Naive thymus-derived CD4-positive, alpha-beta T cell (primary cell): ENCODE measurements around the gene SORCS1. TPM values are rescaled to one million over a fixed set of nuclear protein-coding genes. Genes with fewer than 3 reads are reported as not detected.
A peak's percentile ranks its signal among the peaks of the same experiment; 100 is the strongest.

Source experiments
- ATAC-seq: fragments of 150-1000 bp; cut with Tn5 transposase; 2 replicates; pipeline ENCODE4 v1.10.0; 2021; ENCODE audit warnings: mild to moderate bottlenecking, moderate library complexity
- CTCF ChIA-PET: fragments of 350-600 bp; sonication (Branson Sonifier 250); formaldehyde crosslinking; loops from one replicate; lab custom pipeline; 2021; ENCODE audit warnings: antibody characterized with exemption; lab: Charles Lee
- POLR2A ChIA-PET: fragments of 350-600 bp; sonication (Branson Sonifier 250); formaldehyde crosslinking; loops from one replicate; lab custom pipeline; 2021; ENCODE audit warnings: antibody characterized with exemption, inconsistent platforms; lab: Charles Lee
- DNase-seq, 9 donors: peaks; one replicate each; pipeline versions ENCODE4 v3.0.0 to v3.0.0-alpha.2; 2020 to 2022; ENCODE audit warnings: mixed read lengths in 1 of 9
- H3K27ac ChIP-seq: one replicate; pipeline ENCODE4 v1.7.0; 2013; ENCODE audit warnings: mild to moderate bottlenecking, low read depth, low read length, moderate library complexity
- H3K27me3 ChIP-seq, 2 donors: one replicate each; pipeline ENCODE4 v1.7.0; 2013; ENCODE audit warnings: low read length in 2 of 2, mild to moderate bottlenecking in 2 of 2, moderate library complexity in 2 of 2; ENCODE audit not compliant: control insufficient read depth in 2 of 2, insufficient read depth in 2 of 2
- H3K36me3 ChIP-seq, 3 experiments: 1 replicate in 2 of 3; 2 replicates in 1 of 3; pipeline ENCODE4 v1.7.0; 2013; ENCODE audit warnings: low read length in 3 of 3, mild to moderate bottlenecking in 3 of 3, moderate library complexity in 1 of 3; ENCODE audit not compliant: insufficient read depth in 3 of 3, control insufficient read depth in 2 of 3
- H3K4me1 ChIP-seq, 2 donors: one replicate each; pipeline ENCODE4 v1.7.0; 2013; ENCODE audit warnings: low read length in 2 of 2, mild to moderate bottlenecking in 2 of 2, moderate library complexity in 1 of 2; ENCODE audit not compliant: control insufficient read depth in 2 of 2, insufficient read depth in 2 of 2
- H3K4me3 ChIP-seq: 2 replicates; pipeline ENCODE4 v1.7.0; 2013; ENCODE audit warnings: mild to moderate bottlenecking, low read length
- H3K9me3 ChIP-seq, 3 experiments: 1 replicate in 2 of 3; 2 replicates in 1 of 3; pipeline ENCODE4 v1.7.0; 2013; ENCODE audit warnings: low read length in 3 of 3; ENCODE audit not compliant: control insufficient read depth in 2 of 3
- H3K27ac Mint-ChIP-seq, 9 donors: one replicate each; pipeline ENCODE4 v1.8.0; 2020 to 2022; ENCODE audit warnings: mixed read lengths in 9 of 9, mild to moderate bottlenecking in 8 of 9, moderate library complexity in 5 of 9, inconsistent platforms in 2 of 9
- H3K27me3 Mint-ChIP-seq, 5 donors: one replicate each; pipeline ENCODE4 v1.8.0; 2021 to 2022; ENCODE audit warnings: mixed read lengths in 5 of 5, mild to moderate bottlenecking in 1 of 5
- H3K36me3 Mint-ChIP-seq, 5 donors: one replicate each; pipeline ENCODE4 v1.8.0; 2020 to 2022; ENCODE audit warnings: mixed read lengths in 5 of 5, mild to moderate bottlenecking in 3 of 5, inconsistent platforms in 1 of 5
- H3K4me1 Mint-ChIP-seq, 7 donors: one replicate each; pipeline ENCODE4 v1.8.0; 2020 to 2022; ENCODE audit warnings: mixed read lengths in 7 of 7, mild to moderate bottlenecking in 3 of 7, inconsistent platforms in 1 of 7
- H3K4me3 Mint-ChIP-seq, 10 donors: one replicate each; pipeline ENCODE4 v1.8.0; 2020 to 2022; ENCODE audit warnings: mild to moderate bottlenecking in 10 of 10, mixed read lengths in 10 of 10, moderate library complexity in 6 of 10, inconsistent platforms in 2 of 10
- H3K9me3 Mint-ChIP-seq, 11 donors: one replicate each; pipeline ENCODE4 v1.8.0; 2020 to 2022; ENCODE audit warnings: mixed read lengths in 11 of 11, mild to moderate bottlenecking in 4 of 11, inconsistent platforms in 1 of 11, moderate library complexity in 1 of 11
- intact Hi-C, 2 donors: fragments of 100-400 bp; cut with micrococcal nuclease; formaldehyde crosslinking; loops; one replicate each; pipeline ENCODE4 v1.15.1; 2023
- polyA plus RNA-seq, 2 donors: library from polyadenylated mRNA; unstranded; fragments of 300-500 nt; fragmentation: Illumina TruSeq; gene quantifications; one replicate each; pipeline ENCODE4 v1.2.3, GENCODE V29; 2021
- total RNA-seq, 6 experiments: library from RNA in 5 of 6; stranded (reverse) in 5 of 6; gene quantifications; 1 replicate in 5 of 6; 2 replicates in 1 of 6; pipeline ENCODE4 v1.2.3 and lab custom pipeline; 2021 to 2026

Gene SORCS1
- total and polyA plus RNA-seq, 7 experiments from 2014 or later, result not detected

GRCh38 chr10:106714734-106715555 is 449.6 kb downstream of the SORCS1 start:
- intact Hi-C loops, result no loop called here
- Histone ChIP-seq H3K4me3 (no peak overlapping the region), H3K27me3 (no peaks in the 10 kb centered on the region), H3K9me3 (no peaks in the 10 kb centered on the region), H3K27ac (no peak overlapping the region), H3K4me1 (no peaks in the 10 kb centered on the region), H3K36me3 (no peaks in the 10 kb centered on the region)
- Mint-ChIP-seq H3K4me1 (peaks cover 0 to 5% (median 0%) of the 10 kb centered on the region in 7 donors), H3K27ac (no peak overlapping the region), H3K27me3 (peaks cover 0 to 7% (median 2%) of the 10 kb centered on the region in 5 donors), H3K36me3 (peaks cover 0 to 2% (median 0%) of the 10 kb centered on the region in 5 donors), H3K4me3 (no peak overlapping the region), H3K9me3 (peaks cover 0 to 15% (median 6%) of the 10 kb centered on the region in 11 donors)
- no peak for ATAC-seq
- ChIA-PET POLR2A (no interaction called here), CTCF (no interaction called here)
- no peak for DNase-seq

DNA sequence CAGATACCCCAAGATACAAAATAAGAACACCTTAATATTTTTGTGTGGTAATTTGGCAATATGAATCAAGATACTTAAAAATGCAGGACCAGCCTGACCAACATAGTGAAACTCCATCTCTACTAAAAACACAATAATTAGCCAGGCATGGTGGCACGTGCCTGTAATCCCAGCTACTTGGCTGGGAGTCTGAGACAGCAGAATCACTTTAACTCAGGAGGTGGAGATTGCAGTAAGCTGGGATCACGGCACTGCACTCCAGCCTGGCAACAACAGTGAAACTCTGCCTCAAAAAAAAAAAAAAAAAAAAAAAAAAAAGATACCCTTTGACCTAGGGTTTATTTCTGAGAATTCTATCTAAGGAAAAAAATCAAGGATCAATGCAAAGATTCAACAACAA is 450.7 kb downstream of the SORCS1 start:
- H3K9me3 ChIP-seq, result no peaks in the 10 kb centered on the region
- Mint-ChIP-seq H3K9me3 (peaks cover 0 to 13% (median 4%) of the 10 kb centered on the region in 11 donors), H3K4me3 (no peak overlapping the region), H3K27ac (no peak overlapping the region), H3K36me3 (no peaks in the 10 kb centered on the region), H3K27me3 (peaks cover 0 to 7% (median 3%) of the 10 kb centered on the region in 5 donors), H3K4me1 (peaks cover 0 to 5% (median 0%) of the 10 kb centered on the region in 7 donors)
- no peak overlapping the region for H3K27ac ChIP-seq
- ChIA-PET POLR2A (no interaction called here), CTCF (no interaction called here)
- H3K4me1 ChIP-seq, result no peaks in the 10 kb centered on the region
- H3K36me3 ChIP-seq, result no peaks in the 10 kb centered on the region
- H3K27me3 ChIP-seq, result no peaks in the 10 kb centered on the region
- no peak overlapping the region for H3K4me3 ChIP-seq
- DNase-seq (no peak), ATAC-seq (no peak)
- intact Hi-C loops, result no loop called here

- ATAC-seq (no peak), DNase-seq (no peak)
- Mint-ChIP-seq H3K27ac (no peak overlapping the region), H3K27me3 (peaks cover 0 to 7% (median 3%) of the 10 kb centered on the region in 5 donors), H3K4me1 (peaks cover 0 to 5% (median 0%) of the 10 kb centered on the region in 7 donors), H3K4me3 (no peak overlapping the region), H3K36me3 (no peaks in the 10 kb centered on the region), H3K9me3 (peaks cover 0 to 12% (median 5%) of the 10 kb centered on the region in 11 donors)
- H3K4me1 ChIP-seq, result no peaks in the 10 kb centered on the region
- CTCF ChIA-PET, result no interaction called here
- H3K27ac ChIP-seq, result no peak overlapping the region
- no peaks in the 10 kb centered on the region for H3K9me3 ChIP-seq
- H3K27me3 ChIP-seq, result no peaks in the 10 kb centered on the region
- POLR2A ChIA-PET, result no interaction called here
- H3K36me3 ChIP-seq, result no peaks in the 10 kb centered on the region
- intact Hi-C loops, result no loop called here
- no peak overlapping the region for H3K4me3 ChIP-seq
Measured at GRCh38 chr10:106712988-106713387, 451.5 kb downstream of the SORCS1 start.

- H3K36me3 ChIP-seq, result no peaks in the 10 kb centered on the region
- CTCF ChIA-PET, result no interaction called here
- intact Hi-C loops, result no loop called here
- peaks cover 0 to 9% (median 3%) of the 10 kb centered on the region in 11 donors for H3K9me3 Mint-ChIP-seq
- peaks cover 0 to 7% (median 3%) of the 10 kb centered on the region in 5 donors for H3K27me3 Mint-ChIP-seq
- no peak overlapping the region for H3K4me3 Mint-ChIP-seq
- peaks cover 0 to 5% (median 0%) of the 10 kb centered on the region in 7 donors for H3K4me1 Mint-ChIP-seq
- no peaks in the 10 kb centered on the region for H3K9me3 ChIP-seq
- ATAC-seq (peak; percentile 40), DNase-seq (peak in 1 of 9 donors; percentile 31)
- H3K4me3 ChIP-seq, result no peak overlapping the region
- H3K27me3 ChIP-seq, result no peaks in the 10 kb centered on the region
- H3K27ac ChIP-seq, result no peak overlapping the region
- POLR2A ChIA-PET, result no interaction called here
- no peak overlapping the region for H3K27ac Mint-ChIP-seq
- H3K36me3 Mint-ChIP-seq, result no peaks in the 10 kb centered on the region
- H3K4me1 ChIP-seq, result no peaks in the 10 kb centered on the region
Measured at GRCh38 chr10:106711313-106711906, 453.1 kb downstream of the SORCS1 start.

DNA sequence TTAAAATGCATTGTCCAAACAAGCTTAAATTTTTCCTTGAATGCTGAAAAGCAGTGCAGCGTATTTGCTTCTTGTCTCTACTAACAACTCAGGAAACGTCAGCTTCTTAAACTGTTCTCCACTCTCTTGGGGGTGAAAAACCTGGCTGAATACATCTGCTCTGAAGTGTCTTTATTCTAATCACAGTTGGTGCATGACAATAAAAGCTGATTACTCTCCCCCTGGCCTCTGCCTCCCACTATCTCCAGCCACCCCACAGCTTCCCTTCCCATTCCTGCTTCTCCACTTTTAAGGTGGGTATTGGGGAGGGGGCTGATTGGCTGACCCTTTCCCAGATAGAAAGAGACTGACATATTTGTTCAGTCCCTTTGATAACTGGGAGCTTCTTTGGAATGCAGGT is 456.0 kb downstream of the SORCS1 start:
- Mint-ChIP-seq H3K27ac (no peak overlapping the region), H3K4me3 (no peak overlapping the region), H3K27me3 (peaks cover 0 to 7% (median 3%) of the 10 kb centered on the region in 5 donors), H3K36me3 (no peaks in the 10 kb centered on the region), H3K4me1 (peaks cover 0 to 5% (median 0%) of the 10 kb centered on the region in 7 donors), H3K9me3 (peaks cover 0 to 9% (median 2%) of the 10 kb centered on the region in 11 donors)
- no peaks in the 10 kb centered on the region for H3K27me3 ChIP-seq
- no peaks in the 10 kb centered on the region for H3K4me1 ChIP-seq
- H3K27ac ChIP-seq, result no peak overlapping the region
- no peak for ATAC-seq
- no peaks in the 10 kb centered on the region for H3K9me3 ChIP-seq
- ChIA-PET POLR2A (no interaction called here), CTCF (no interaction called here)
- no peak for DNase-seq
- intact Hi-C loops, result no loop called here
- no peak overlapping the region for H3K4me3 ChIP-seq
- no peaks in the 10 kb centered on the region for H3K36me3 ChIP-seq

GRCh38 chr10:106707657-106708056 is 456.8 kb downstream of the SORCS1 start:
- peaks cover 0 to 7% (median 3%) of the 10 kb centered on the region in 5 donors for H3K27me3 Mint-ChIP-seq
- no peak overlapping the region for H3K4me3 Mint-ChIP-seq
- intact Hi-C loops, result no loop called here
- DNase-seq, result no peak
- ATAC-seq, result no peak
- no peaks in the 10 kb centered on the region for H3K36me3 Mint-ChIP-seq
- no peak overlapping the region for H3K27ac Mint-ChIP-seq
- H3K9me3 Mint-ChIP-seq, result peaks cover 0 to 9% (median 2%) of the 10 kb centered on the region in 11 donors
- no peak overlapping the region for H3K27ac ChIP-seq
- H3K27me3 ChIP-seq, result no peaks in the 10 kb centered on the region
- no peak overlapping the region for H3K4me3 ChIP-seq
- no peaks in the 10 kb centered on the region for H3K9me3 ChIP-seq
- H3K4me1 Mint-ChIP-seq, result peaks cover 0 to 5% (median 0%) of the 10 kb centered on the region in 7 donors
- no peaks in the 10 kb centered on the region for H3K4me1 ChIP-seq
- ChIA-PET POLR2A (no interaction called here), CTCF (interaction anchor here (1.1 kb wide), 1 partner anchor 19 kb away, joined by 3 read pairs; no protein-coding TSS in a partner anchor)
- no peaks in the 10 kb centered on the region for H3K36me3 ChIP-seq
